Left lung (tissue), 10 donors: Measurements from ENCODE around the gene NARF. TPM values are rescaled to one million over a fixed set of nuclear protein-coding genes. Genes with fewer than 3 reads are reported as not detected.

Experiments
- ATAC-seq: fragments of 200-7000 bp; cut with Tn5 transposase; one replicate; pipeline ENCODE4 v1.9.1; 2020; ENCODE audit warnings: moderate library complexity
- DNase-seq, 4 donors: peaks; one replicate each; pipeline ENCODE4 v3.0.0-alpha.2; 2013 to 2020
- H3K27ac ChIP-seq, 2 donors: fragments of 200-600 bp; sonication (generic) in 1 of 2; one replicate each; pipeline versions ENCODE4 v1.5.0 to v1.8.0; 2020 to 2021
- H3K27me3 ChIP-seq, 2 donors: fragments of 200-600 bp; sonication (generic) in 1 of 2; one replicate each; pipeline versions ENCODE4 v1.5.0 to v1.8.0; 2020 to 2021
- H3K36me3 ChIP-seq, 2 donors: fragments of 200-600 bp; sonication (generic) in 1 of 2; one replicate each; pipeline versions ENCODE4 v1.5.0 to v1.8.0; 2020 to 2021
- H3K4me1 ChIP-seq, 2 donors: fragments of 200-600 bp; one replicate each; pipeline ENCODE4 v1.8.0; 2021
- H3K4me3 ChIP-seq, 2 donors: fragments of 200-600 bp; sonication (generic) in 1 of 2; one replicate each; pipeline versions ENCODE4 v1.5.0 to v1.8.0; 2020 to 2021; ENCODE audit warnings: mild to moderate bottlenecking in 1 of 2
- H3K9me3 ChIP-seq, 2 donors: fragments of 200-600 bp; sonication (generic) in 1 of 2; one replicate each; pipeline versions ENCODE4 v1.5.0 to v1.8.0; 2020 to 2021
- intact Hi-C, 2 donors: fragments of 100-400 bp; cut with DNase I; formaldehyde crosslinking; loops; one replicate each; pipeline versions ENCODE4 v1.11.2 to v1.14.2; 2022
- polyA plus RNA-seq, 6 donors: library from polyadenylated mRNA; unstranded; fragments of 120-200 nt; gene quantifications; one replicate each; pipeline ENCODE4 v1.2.1, GENCODE V29; 2013; ENCODE audit not compliant: insufficient read length in 6 of 6
- total RNA-seq, 2 donors: library from RNA; stranded (reverse); fragmentation: NEBNext Ultra II Directional; extraction: Animal tissue kit (Norgen Biotek cat#: 25700); gene quantifications; one replicate each; pipeline ENCODE4 v1.2.1, GENCODE V29; 2021
- TF ChIP-seq, protein P1 (sequence below), 2 donors: fragments of 200-600 bp; sonication (generic) in 1 of 2; IDR thresholded peaks; one replicate each; pipeline versions ENCODE4 v1.5.0 to v1.8.0; 2021; ENCODE audit warnings: antibody characterized with exemption in 2 of 2
- donor health status: DM: no; HTN: yes; CAD: no.
- donor health status: DM: no; HTN: no; CAD: no.

The NARF gene
- total and polyA plus RNA-seq, 8 donors: 38.9 to 128 (median 112) TPM

DNA sequence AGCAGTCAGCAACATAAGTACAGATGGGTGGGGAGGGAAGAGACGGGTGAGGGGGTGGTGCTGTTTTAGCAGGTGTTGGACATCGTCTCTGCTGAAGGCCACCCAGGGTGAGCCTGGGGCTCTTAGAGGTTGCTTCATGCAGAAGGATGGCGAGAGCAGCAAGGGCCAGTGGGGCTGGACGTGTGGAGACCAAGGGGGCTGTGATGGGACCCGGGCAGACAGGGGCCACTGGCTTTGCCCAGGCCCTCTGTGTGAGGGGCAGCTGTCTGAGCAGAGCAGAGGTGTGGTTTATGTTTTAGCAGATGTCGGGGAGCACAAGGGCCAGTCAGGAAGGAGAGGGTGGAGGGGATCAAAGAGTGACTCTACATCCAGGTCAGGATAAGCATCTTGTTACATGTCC is 4.8 kb downstream of the NARF start:
- H3K27ac ChIP-seq: no peak overlapping the region
- H3K27me3 ChIP-seq: no peaks in the 10 kb centered on the region
- H3K9me3 ChIP-seq: no peaks in the 10 kb centered on the region
- peak in 1 of 4 donors; percentile 41 for DNase-seq
- H3K36me3 ChIP-seq: peaks cover 0 to 83% of the 10 kb centered on the region in 2 donors
- H3K4me1 ChIP-seq: peaks cover 0 to 16% of the 10 kb centered on the region in 2 donors
- intact Hi-C loops: no loop called here
- ATAC-seq: no peak
- TF ChIP-seq, protein P1, sequence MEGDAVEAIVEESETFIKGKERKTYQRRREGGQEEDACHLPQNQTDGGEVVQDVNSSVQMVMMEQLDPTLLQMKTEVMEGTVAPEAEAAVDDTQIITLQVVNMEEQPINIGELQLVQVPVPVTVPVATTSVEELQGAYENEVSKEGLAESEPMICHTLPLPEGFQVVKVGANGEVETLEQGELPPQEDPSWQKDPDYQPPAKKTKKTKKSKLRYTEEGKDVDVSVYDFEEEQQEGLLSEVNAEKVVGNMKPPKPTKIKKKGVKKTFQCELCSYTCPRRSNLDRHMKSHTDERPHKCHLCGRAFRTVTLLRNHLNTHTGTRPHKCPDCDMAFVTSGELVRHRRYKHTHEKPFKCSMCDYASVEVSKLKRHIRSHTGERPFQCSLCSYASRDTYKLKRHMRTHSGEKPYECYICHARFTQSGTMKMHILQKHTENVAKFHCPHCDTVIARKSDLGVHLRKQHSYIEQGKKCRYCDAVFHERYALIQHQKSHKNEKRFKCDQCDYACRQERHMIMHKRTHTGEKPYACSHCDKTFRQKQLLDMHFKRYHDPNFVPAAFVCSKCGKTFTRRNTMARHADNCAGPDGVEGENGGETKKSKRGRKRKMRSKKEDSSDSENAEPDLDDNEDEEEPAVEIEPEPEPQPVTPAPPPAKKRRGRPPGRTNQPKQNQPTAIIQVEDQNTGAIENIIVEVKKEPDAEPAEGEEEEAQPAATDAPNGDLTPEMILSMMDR (IDR thresholded peaks at IDR 0.05): no peak
- H3K4me3 ChIP-seq: no peak overlapping the region

DNA sequence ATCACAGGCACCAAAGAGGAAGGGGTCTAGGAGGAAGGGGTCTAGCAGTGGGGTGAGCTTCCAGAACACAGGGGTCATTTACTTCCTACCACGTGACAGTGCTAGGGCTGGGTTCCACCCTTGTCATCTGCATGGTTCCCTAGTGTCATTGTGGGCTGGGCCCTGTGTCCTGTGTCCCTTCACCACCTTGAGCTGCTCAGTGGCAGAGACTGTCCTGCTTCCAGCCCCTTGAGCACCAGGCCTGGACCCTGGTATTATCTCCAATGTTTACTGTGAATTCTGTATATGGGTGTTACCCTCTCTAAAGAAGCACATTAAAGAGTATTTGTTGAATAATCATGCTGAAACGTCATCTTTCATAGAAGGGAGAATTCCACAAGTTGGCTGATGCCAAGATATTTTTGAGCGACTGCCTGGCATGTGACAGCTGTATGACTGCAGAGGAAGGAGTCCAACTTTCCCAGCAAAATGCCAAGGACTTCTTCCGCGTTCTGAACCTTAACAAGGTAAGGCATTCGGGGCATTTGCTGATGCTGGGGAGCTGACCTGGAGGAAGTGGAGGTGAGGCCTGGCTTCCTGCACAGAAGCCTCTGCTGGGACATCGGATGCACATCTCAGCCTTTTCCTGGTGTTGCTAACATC is 5.5 kb downstream of the NARF start:
- DNase-seq: peak in 1 of 4 donors; percentile 8
- intact Hi-C loops: no loop called here
- ATAC-seq: no peak
- no peak overlapping the region for H3K4me3 ChIP-seq
- H3K4me1 ChIP-seq: peaks cover 0 to 16% of the 10 kb centered on the region in 2 donors
- peaks cover 0 to 89% of the 10 kb centered on the region in 2 donors for H3K36me3 ChIP-seq
- TF ChIP-seq, protein P1 (IDR thresholded peaks at IDR 0.05): no peak
- H3K27me3 ChIP-seq: no peaks in the 10 kb centered on the region
- H3K9me3 ChIP-seq: no peaks in the 10 kb centered on the region
- H3K27ac ChIP-seq: no peak overlapping the region

DNA sequence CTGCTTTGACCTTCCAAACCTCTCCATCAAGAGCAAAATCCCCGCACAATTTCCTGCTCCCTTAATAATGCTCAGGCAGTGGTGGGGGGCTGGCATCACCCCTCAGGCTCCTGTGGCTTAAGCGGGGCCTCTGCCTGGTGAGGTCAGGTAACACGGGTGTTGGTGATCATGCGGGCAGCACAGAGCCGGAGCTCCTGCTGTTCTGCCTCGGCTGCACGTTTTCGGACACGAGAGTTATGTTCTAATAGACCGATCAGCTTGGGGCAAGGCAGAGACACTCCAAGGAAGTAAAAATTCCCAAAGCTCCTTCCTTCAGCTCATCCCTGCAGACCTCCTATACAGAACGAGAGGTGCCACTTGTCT is 6.0 kb downstream of the NARF start:
- DNase-seq (peak in 1 of 4 donors; percentile 50), ATAC-seq (no peak)
- no peaks in the 10 kb centered on the region for H3K27me3 ChIP-seq
- intact Hi-C loops: no loop called here
- H3K36me3 ChIP-seq: peaks cover 0 to 94% of the 10 kb centered on the region in 2 donors
- TF ChIP-seq, protein P1 (IDR thresholded peaks at IDR 0.05): no peak
- H3K9me3 ChIP-seq: no peaks in the 10 kb centered on the region
- H3K4me1 ChIP-seq: peaks cover 0 to 11% of the 10 kb centered on the region in 2 donors
- no peak overlapping the region for H3K27ac ChIP-seq
- no peak overlapping the region for H3K4me3 ChIP-seq

DNA sequence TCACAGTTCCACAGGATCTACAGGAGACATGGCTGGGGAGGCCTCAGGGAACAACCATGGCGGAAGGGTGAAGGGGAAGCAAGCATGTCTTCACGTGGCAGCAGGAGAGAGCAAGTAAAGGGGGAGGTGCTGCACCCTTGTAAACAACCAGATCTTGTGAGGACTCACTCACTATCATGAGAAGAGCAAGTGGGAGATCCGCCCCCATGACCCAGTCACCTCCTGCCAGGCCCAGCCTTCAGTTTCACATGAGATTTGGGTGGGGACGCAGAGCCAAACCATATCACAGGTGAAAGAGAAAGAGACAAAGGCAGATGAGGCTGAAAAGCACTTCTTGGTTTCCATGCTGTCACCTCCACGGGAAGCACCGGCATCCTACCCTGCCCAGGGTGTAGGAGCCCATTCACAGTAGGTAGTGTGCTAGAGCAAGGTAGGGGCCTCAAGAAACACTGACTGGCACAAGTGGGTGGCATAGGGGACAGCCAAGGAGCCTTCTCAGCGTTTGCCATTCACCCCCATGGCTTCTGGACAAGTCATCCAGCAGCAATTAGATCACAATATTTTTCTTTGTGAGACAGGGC is 6.6 kb downstream of the NARF start:
- peaks cover 0 to 5% of the 10 kb centered on the region in 2 donors for H3K4me1 ChIP-seq
- TF ChIP-seq, protein P1 (IDR thresholded peaks at IDR 0.05): no peak
- intact Hi-C loops: no loop called here
- DNase-seq (peak in 1 of 4 donors; percentile 12), ATAC-seq (no peak)
- H3K27ac ChIP-seq: no peak overlapping the region
- H3K27me3 ChIP-seq: no peaks in the 10 kb centered on the region
- H3K4me3 ChIP-seq: no peak overlapping the region
- H3K36me3 ChIP-seq: peaks cover 0 to 97% of the 10 kb centered on the region in 2 donors
- H3K9me3 ChIP-seq: no peaks in the 10 kb centered on the region

GRCh38 chr17:82468692-82469091 is 10.2 kb downstream of the NARF start:
- intact Hi-C loops: no loop called here
- TF ChIP-seq, protein P1 (IDR thresholded peaks at IDR 0.05): no peak

More at GRCh38 chr17:82468692-82469091, 10.2 kb downstream of the NARF start:
- H3K27me3 ChIP-seq: no peaks in the 10 kb centered on the region
- no peaks in the 10 kb centered on the region for H3K4me1 ChIP-seq
- H3K4me3 ChIP-seq: no peak overlapping the region
- H3K27ac ChIP-seq: no peak overlapping the region
- DNase-seq (no peak), ATAC-seq (no peak)
- H3K36me3 ChIP-seq: peaks cover 0 to 96% of the 10 kb centered on the region in 2 donors
- no peaks in the 10 kb centered on the region for H3K9me3 ChIP-seq
